Right lobe of liver (tissue), 4 donors: Measurements from ENCODE around the gene EPHA7.

Experiments used
- CTCF ChIP-seq, 4 donors: fragments of 200-600 bp in 3 of 4; fragments of 450-650 bp in 1 of 4; IDR thresholded peaks; one replicate each; pipeline versions ENCODE4 v1.5.1 to v1.8.0; 2016 to 2022; ENCODE audit warnings: antibody characterized with exemption in 4 of 4, mild to moderate bottlenecking in 2 of 4
- POLR2A ChIP-seq: fragments of 450-650 bp; IDR thresholded peaks from one replicate; pipeline ENCODE4 v1.6.1; 2017; ENCODE audit warnings: antibody characterized with exemption, mild to moderate bottlenecking
- donor health status: DM: no; HTN: no; CAD: no.
- donor health status: DM: no; HTN: no; CAD: no.
- donor health status: DM: no; HTN: yes; CAD: no.

- TF ChIP-seq CTCF (IDR thresholded peaks at IDR 0.05) = no peak
- no peak for TF ChIP-seq POLR2A
Observed at GRCh38 chr6:93417421-93418013, 1.8 kb downstream of the EPHA7 start.
